Subcutaneous preadipocyte (primary cell): ENCODE results near the gene SGCG. TPM values are rescaled to one million over a fixed set of nuclear protein-coding genes. Genes with fewer than 3 reads are reported as not detected.

Experiments used
- small RNA-seq: library from RNA; depleted of rRNA; stranded (forward); fragments of <200 nt; gene quantifications from one replicate; pipeline ENCODE3, GENCODE V24; 2012
- total RNA-seq: library from RNA; depleted of rRNA; stranded (reverse); fragments of >200 nt; gene quantifications from 2 replicates; pipeline ENCODE4 v1.2.3, GENCODE V29; 2012

The SGCG gene
- not detected in 2 replicates for total RNA-seq

DNA sequence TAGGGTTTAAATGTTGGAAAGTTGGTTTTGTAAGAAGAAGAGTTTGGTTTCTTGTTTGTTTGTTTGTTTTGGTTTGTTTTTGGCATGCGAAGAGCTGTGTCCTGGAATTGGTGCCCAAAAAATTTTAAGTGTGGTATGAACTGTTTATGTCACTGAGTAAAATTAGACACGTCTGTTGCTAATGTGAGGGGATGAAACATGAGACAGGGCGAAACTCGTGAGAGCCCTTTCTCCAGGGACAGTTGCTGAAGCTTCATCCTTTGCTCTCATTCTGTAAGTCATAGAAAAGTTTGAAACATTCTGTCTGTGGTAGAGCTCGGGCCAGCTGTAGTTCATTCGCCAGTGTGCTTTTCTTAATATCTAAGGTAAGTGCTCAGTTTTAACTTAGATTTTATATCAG lies at the start of gene SGCG:
SGCG (plus strand) TSS at position 269 of the 400 bp plus-strand sequence. CDS start 22,716 bp downstream, outside the sequence.

Small RNAs within 50 kb of the gene (small RNA-seq; reads per million reads assigned to genes)
- gene RNU6-58P (not detected), gene RNY3P4 (not detected)
